Measurements from ENCODE around the gene RAPGEF2. TPM values are rescaled to one million over a fixed set of nuclear protein-coding genes. Genes with fewer than 3 reads are reported as not detected.

RAPGEF2 gene
- total and polyA plus RNA-seq, 8 donors: 4.3 to 27.5 (median 13.9) TPM

- no peak for TF ChIP-seq CTCF (IDR thresholded peaks at IDR 0.05)
- DNase-seq: no peak
- no peak overlapping the region for H3K27ac ChIP-seq
- ATAC-seq: peak in 2 of 4 donors; percentile 48 to 51
- H3K4me1 ChIP-seq: peaks cover 0 to 9% (median 9%) of the 10 kb centered on the region in 3 donors
- H3K9me3 ChIP-seq: no peaks in the 10 kb centered on the region
- H3K27me3 ChIP-seq: no peaks in the 10 kb centered on the region
- FAIRE-seq: no peak
- WGBS, 2 donors: 80 to 82% methylated on average over 2 of the region's 2 CpGs
- H3K4me3 ChIP-seq: no peak overlapping the region
- no peaks in the 10 kb centered on the region for H3K36me3 ChIP-seq
- intact Hi-C loops (cut with DNase I): no loop called here
These were observed 14.7 kb downstream of the RAPGEF2 start for GRCh38 chr4:159117564-159117963.

DNA sequence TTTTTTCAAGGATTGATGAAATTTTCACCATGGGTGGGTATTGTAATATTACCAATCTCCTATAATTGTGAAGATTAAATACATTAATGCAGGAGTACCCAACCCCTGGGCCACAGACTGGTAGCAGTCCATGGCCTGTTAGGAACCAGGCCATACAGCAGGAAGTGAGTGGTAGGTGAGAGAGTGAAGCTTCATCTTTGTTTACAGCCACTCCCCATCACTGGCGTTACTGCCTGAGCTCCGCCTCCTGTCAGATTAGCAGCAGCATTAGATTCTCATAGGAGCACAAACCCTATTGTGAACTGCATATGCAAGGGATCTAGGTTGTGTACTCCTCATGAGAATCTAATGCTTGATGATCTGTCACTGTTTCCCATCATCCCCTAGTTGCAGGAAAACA, 15.1 kb downstream of the RAPGEF2 start:
- Histone ChIP-seq H3K9me3 (no peaks in the 10 kb centered on the region), H3K27me3 (no peaks in the 10 kb centered on the region), H3K4me3 (no peak overlapping the region), H3K27ac (no peak overlapping the region), H3K36me3 (no peaks in the 10 kb centered on the region), H3K4me1 (peaks cover 0 to 9% (median 9%) of the 10 kb centered on the region in 3 donors)
- TF ChIP-seq CTCF (IDR thresholded peaks at IDR 0.05): no peak
- FAIRE-seq (no peak), ATAC-seq (peak in 1 of 4 donors; percentile 31), DNase-seq (no peak)
- intact Hi-C loops (cut with DNase I): no loop called here
- WGBS, 2 donors: 56 to 57% methylated on average over 2 of the region's 2 CpGs

- intact Hi-C loops (cut with DNase I): no loop called here
- no peaks in the 10 kb centered on the region for H3K27me3 ChIP-seq
- FAIRE-seq (no peak), DNase-seq (no peak), ATAC-seq (no peak)
- no peaks in the 10 kb centered on the region for H3K36me3 ChIP-seq
- H3K4me3 ChIP-seq: no peak overlapping the region
- H3K4me1 ChIP-seq: peaks cover 9 to 17% (median 9%) of the 10 kb centered on the region in 3 donors
- TF ChIP-seq CTCF (IDR thresholded peaks at IDR 0.05): no peak
- no peaks in the 10 kb centered on the region for H3K9me3 ChIP-seq
- WGBS, 2 donors: 90 to 100% methylated on average over 2 of the region's 2 CpGs
- no peak overlapping the region for H3K27ac ChIP-seq
These were observed 18.5 kb downstream of the RAPGEF2 start for GRCh38 chr4:159121371-159121770.

DNA sequence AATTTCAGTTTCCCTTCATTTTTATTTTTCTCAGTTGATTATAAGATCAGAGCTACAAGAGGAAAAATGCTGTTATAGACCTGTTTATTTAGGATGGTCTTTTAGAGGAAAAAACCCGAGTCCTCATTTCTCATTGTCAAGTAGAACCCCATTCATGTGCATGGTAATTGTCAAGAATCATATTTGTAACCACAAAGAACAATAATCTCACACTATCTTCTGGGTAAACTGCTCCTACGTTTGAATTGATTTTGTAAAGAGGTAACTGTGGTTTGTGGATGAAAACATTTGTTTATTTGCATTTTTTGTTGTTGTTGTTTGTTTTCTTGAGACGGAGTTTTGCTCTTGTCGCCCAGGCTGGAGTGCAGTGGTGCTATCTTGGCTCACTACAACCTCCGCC, 23.8 kb downstream of the RAPGEF2 start:
- FAIRE-seq (no peak), DNase-seq (no peak), ATAC-seq (no peak)
- 86 to 87% methylated on average over 5 of the region's 5 CpGs for WGBS, 2 donors
- no peak overlapping the region for H3K4me3 ChIP-seq
- no peaks in the 10 kb centered on the region for H3K9me3 ChIP-seq
- intact Hi-C loops (cut with DNase I): no loop called here
- no peaks in the 10 kb centered on the region for H3K27me3 ChIP-seq
- H3K27ac ChIP-seq: no peak overlapping the region
- peaks cover 0 to 9% (median 7%) of the 10 kb centered on the region in 3 donors for H3K4me1 ChIP-seq
- TF ChIP-seq CTCF (IDR thresholded peaks at IDR 0.05): no peak
- H3K36me3 ChIP-seq: no peaks in the 10 kb centered on the region

DNA sequence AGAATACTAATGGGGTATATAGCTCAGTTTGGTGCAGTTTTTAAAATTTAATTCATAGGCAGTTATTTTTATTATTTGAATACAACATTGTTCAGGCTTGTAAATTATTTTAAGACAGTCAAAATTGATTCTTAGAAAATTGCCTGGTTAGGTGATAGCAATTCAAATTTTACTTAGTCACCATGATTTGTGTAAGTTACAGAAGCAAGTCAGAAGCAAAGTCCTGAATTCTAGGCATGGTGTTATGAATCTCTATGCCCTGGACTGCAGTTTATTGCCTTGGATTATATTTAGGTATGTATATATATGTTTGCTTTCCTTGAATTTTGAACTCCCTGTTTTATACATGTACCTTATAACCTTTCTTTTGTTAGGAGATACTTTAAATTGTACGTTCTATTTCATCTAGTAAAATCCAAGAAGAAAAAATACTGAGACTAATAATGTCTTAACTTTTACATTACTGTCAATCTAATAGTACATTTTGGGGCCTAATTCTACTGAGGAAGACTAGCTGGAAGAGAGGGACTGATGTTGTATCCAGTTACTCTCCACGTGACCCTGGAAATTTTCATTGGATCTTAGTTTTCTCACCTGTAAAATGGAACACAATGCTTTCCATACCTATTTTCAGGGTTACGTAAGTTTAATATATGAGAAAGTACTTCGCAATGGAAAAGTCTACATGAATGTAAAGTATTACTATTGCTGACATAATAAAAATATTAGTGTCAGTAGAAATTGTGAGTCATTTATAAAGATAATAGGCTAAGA, 25.1 kb downstream of the RAPGEF2 start:
- no peak for TF ChIP-seq CTCF (IDR thresholded peaks at IDR 0.05)
- Histone ChIP-seq H3K36me3 (no peaks in the 10 kb centered on the region), H3K27me3 (no peaks in the 10 kb centered on the region), H3K27ac (no peak overlapping the region), H3K9me3 (no peaks in the 10 kb centered on the region), H3K4me1 (peaks cover 0 to 9% (median 7%) of the 10 kb centered on the region in 3 donors), H3K4me3 (no peak overlapping the region)
- FAIRE-seq: peak; percentile 9
- intact Hi-C loops (cut with DNase I): no loop called here
- no peak for ATAC-seq
- no peak for DNase-seq
- WGBS, 2 donors: 95 to 96% methylated on average over 4 of the region's 4 CpGs
